HFFc6 (cell line): Measurements from ENCODE around the gene NT5C1B. TPM values are rescaled to one million over a fixed set of nuclear protein-coding genes. Genes with fewer than 3 reads are reported as not detected.

ENCODE experiments used
- DNase-seq: peaks from one replicate; pipeline ENCODE4 v3.0.0-alpha.2; 2018
- H3K27ac Mint-ChIP-seq: 2 replicates; pipeline ENCODE4 v1.8.0; 2020; ENCODE audit warnings: mild to moderate bottlenecking, mixed read lengths
- H3K27me3 Mint-ChIP-seq: 2 replicates; pipeline ENCODE4 v1.8.0; 2021; ENCODE audit warnings: mild to moderate bottlenecking, moderate library complexity, mixed read lengths; ENCODE audit not compliant: insufficient read depth
- H3K36me3 Mint-ChIP-seq: 2 replicates; pipeline ENCODE4 v1.8.0; 2021; ENCODE audit warnings: low read depth, mixed read lengths
- H3K4me1 Mint-ChIP-seq: 2 replicates; pipeline ENCODE4 v1.8.0; 2020; ENCODE audit warnings: low read depth, mixed read lengths
- H3K4me3 Mint-ChIP-seq: 2 replicates; pipeline ENCODE4 v1.8.0; 2020; ENCODE audit warnings: mild to moderate bottlenecking, moderate library complexity, mixed read lengths
- H3K9me3 Mint-ChIP-seq: 2 replicates; pipeline ENCODE4 v1.8.0; 2020; ENCODE audit warnings: mild to moderate bottlenecking, mixed read lengths
- total RNA-seq, 6 experiments: library from RNA; stranded (reverse); fragmentation: NEBNext Ultra II Directional; extraction: Animal tissue kit (Norgen Biotek cat#: 25700); gene quantifications; 2 replicates in 1 of 6; 3 replicates in 5 of 6; pipeline ENCODE4 v1.2.3, GENCODE V29; 2021
- TF ChIP-seq, protein P1 (sequence below): fragments of 200-600 bp; sonication (generic); IDR thresholded peaks from 2 replicates; pipeline ENCODE4 v1.5.0; 2021; ENCODE audit warnings: antibody characterized with exemption, mild to moderate bottlenecking

The NT5C1B gene
- total RNA-seq, 6 experiments from 2014 or later: not detected

DNA sequence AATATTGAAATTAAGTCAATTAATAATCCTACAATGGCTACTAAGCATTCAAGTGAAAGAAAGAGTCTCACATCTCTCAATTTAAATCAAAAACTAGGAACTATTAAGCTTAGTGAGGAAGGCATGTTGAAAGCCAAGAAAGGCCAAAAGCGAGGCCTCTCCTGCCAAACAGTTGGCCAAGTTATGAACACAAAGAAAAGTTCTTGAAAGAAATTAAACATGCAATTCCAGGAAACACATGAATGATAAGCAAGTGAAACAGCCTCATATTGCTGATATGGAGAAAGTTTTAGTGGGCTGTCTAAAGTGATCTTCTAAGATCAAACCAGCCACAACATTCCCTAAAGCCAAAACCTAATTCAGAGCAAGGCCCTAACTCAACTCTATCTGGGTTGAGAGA is 40.7 kb downstream of the NT5C1B start:
- TF ChIP-seq, protein P1, sequence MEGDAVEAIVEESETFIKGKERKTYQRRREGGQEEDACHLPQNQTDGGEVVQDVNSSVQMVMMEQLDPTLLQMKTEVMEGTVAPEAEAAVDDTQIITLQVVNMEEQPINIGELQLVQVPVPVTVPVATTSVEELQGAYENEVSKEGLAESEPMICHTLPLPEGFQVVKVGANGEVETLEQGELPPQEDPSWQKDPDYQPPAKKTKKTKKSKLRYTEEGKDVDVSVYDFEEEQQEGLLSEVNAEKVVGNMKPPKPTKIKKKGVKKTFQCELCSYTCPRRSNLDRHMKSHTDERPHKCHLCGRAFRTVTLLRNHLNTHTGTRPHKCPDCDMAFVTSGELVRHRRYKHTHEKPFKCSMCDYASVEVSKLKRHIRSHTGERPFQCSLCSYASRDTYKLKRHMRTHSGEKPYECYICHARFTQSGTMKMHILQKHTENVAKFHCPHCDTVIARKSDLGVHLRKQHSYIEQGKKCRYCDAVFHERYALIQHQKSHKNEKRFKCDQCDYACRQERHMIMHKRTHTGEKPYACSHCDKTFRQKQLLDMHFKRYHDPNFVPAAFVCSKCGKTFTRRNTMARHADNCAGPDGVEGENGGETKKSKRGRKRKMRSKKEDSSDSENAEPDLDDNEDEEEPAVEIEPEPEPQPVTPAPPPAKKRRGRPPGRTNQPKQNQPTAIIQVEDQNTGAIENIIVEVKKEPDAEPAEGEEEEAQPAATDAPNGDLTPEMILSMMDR: no peak
- H3K36me3 Mint-ChIP-seq: peaks cover 2% of the 10 kb centered on the region; the same call in 1 of the 2 replicates
- no peaks in the 10 kb centered on the region for H3K27me3 Mint-ChIP-seq
- no peak overlapping the region for H3K27ac Mint-ChIP-seq
- no peak overlapping the region for H3K4me3 Mint-ChIP-seq
- H3K9me3 Mint-ChIP-seq: no peaks in the 10 kb centered on the region
- DNase-seq: no peak
- H3K4me1 Mint-ChIP-seq: peaks cover 64% of the 10 kb centered on the region

DNA sequence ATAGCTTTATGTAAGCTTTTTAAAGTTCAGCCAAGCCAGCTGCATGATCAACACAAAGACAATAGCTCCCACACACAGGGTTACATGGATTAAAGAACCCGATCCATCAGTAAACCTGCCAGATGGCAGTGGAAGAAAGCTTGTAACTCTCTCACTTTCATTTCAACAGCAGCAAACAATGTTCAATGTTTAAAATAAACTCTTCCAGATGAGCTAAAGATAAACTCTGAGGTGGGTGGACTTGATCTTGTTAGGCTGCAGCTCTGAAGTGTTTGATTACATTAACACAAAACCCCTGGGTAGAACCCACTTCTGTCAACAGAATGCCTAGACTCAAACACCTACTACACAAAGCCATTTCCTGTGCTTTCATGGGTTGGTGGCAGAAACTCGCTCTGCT is 42.8 kb downstream of the NT5C1B start:
- TF ChIP-seq, protein P1: no peak
- Mint-ChIP-seq H3K27me3 (no peaks in the 10 kb centered on the region), H3K4me1 (peaks cover 44% of the 10 kb centered on the region), H3K36me3 (no peaks in the 10 kb centered on the region), H3K27ac (peak overlapping the region; percentile 57), H3K4me3 (peak overlapping the region; percentile 46; the same call in 1 of the 2 replicates), H3K9me3 (no peaks in the 10 kb centered on the region)
- no peak for DNase-seq

DNA sequence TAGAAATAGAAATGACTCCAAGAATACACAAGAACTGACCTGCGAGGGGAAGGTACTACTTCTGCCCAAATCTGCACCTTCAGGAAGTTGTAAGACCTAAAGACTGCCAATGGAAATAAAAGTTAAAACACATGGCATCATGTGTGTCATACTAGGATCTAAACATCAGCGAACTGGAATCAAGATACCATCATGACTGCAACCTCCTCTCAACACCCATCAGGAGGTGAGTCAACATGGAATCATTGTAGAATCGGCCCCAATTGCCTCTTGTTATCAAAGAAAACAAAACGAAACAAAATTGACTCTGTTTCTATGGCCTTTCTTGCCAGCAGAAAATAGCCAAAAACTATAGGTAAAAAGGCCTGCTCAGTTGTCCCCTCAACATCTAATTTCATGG is 44.0 kb downstream of the NT5C1B start:
- Mint-ChIP-seq H3K9me3 (no peaks in the 10 kb centered on the region), H3K4me3 (peak overlapping the region; percentile 22), H3K27me3 (no peaks in the 10 kb centered on the region), H3K27ac (peak overlapping the region; percentile 57), H3K4me1 (peaks cover 36% of the 10 kb centered on the region), H3K36me3 (no peaks in the 10 kb centered on the region)
- peak; percentile 80 for DNase-seq
- TF ChIP-seq, protein P1: no peak

GRCh38 chr2:18544171-18544570 is 45.2 kb downstream of the NT5C1B start:
- peaks cover 36% of the 10 kb centered on the region for H3K4me1 Mint-ChIP-seq
- no peaks in the 10 kb centered on the region for H3K9me3 Mint-ChIP-seq
- peak; percentile 26 for DNase-seq
- TF ChIP-seq, protein P1: no peak
- no peaks in the 10 kb centered on the region for H3K27me3 Mint-ChIP-seq
- no peaks in the 10 kb centered on the region for H3K36me3 Mint-ChIP-seq
- H3K4me3 Mint-ChIP-seq: no peak overlapping the region
- H3K27ac Mint-ChIP-seq: no peak overlapping the region; the same call in 1 of the 2 replicates

GRCh38 chr2:18540872-18541271 is 48.5 kb downstream of the NT5C1B start:
- H3K4me1 Mint-ChIP-seq: peaks cover 33% of the 10 kb centered on the region
- H3K9me3 Mint-ChIP-seq: no peaks in the 10 kb centered on the region
- TF ChIP-seq, protein P1: no peak
- no peak overlapping the region for H3K27ac Mint-ChIP-seq
- no peak overlapping the region for H3K4me3 Mint-ChIP-seq
- no peaks in the 10 kb centered on the region; the same call in 1 of the 2 replicates for H3K27me3 Mint-ChIP-seq
- no peaks in the 10 kb centered on the region for H3K36me3 Mint-ChIP-seq
- no peak for DNase-seq

GRCh38 chr2:18536697-18537096 is 52.7 kb downstream of the NT5C1B start:
- Mint-ChIP-seq H3K9me3 (no peaks in the 10 kb centered on the region), H3K27ac (no peak overlapping the region)
- DNase-seq: no peak

More at GRCh38 chr2:18536697-18537096, 52.7 kb downstream of the NT5C1B start:
- Mint-ChIP-seq H3K27me3 (no peaks in the 10 kb centered on the region; the same call in 1 of the 2 replicates), H3K36me3 (no peaks in the 10 kb centered on the region), H3K4me1 (peaks cover 14% of the 10 kb centered on the region), H3K4me3 (no peak overlapping the region)
- TF ChIP-seq, protein P1: no peak
